DMS79 treated with DMSO at 0.1 percent for 48 hours (cell line): ENCODE results near the gene RAB6B.
"Not testable (repeated sequence)": the region's sequence is repeated elsewhere in the genome, so short reads cannot be mapped to it uniquely, and the experiment has no call there.

Source experiments
- DNase-seq: peaks from one replicate; lab custom pipeline; 2025; lab: John Stamatoyannopoulos, UW

RAB6B gene

DNA sequence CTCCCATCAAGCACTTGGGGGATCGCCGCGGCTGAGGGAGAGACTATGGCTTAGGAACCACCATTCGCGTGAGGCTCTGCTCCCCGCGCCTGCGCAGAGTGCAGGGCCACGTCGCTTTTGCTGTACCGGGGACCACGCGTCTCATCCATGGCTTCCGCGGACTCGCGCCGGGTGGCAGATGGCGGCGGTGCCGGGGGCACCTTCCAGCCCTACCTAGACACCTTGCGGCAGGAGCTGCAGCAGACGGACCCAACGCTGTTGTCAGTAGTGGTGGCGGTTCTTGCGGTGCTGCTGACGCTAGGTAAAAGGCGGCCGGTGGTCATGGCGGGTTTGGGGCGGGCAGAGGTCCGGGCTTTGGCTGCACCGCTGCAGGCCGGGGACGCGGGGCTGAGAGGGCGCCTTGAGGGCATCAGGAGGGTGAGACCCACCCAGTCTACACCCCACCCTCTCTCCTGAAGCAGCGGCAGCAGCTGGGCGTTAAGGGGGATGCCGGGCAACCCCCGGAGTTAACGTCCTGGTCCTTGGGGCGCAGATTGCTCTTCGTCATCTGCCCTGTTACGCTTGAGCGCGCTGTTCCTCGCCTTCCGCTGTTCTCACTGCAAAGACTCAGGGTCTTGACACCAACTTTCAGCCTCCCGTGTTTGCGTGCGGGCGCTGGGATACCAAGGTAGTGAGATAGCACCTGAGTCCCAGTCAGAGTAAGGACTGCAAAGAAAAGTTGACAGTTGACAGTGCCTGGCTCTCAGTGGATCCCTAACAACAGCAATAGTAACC is 89.8 kb downstream of the RAB6B start, which contains the start of gene SRPRB:
Gene SRPRB (plus strand): TSS at position 114 of the 774 bp plus-strand sequence. CDS start 34 bp downstream, at position 148.
- DNase-seq, result peak; percentile 89

DNA sequence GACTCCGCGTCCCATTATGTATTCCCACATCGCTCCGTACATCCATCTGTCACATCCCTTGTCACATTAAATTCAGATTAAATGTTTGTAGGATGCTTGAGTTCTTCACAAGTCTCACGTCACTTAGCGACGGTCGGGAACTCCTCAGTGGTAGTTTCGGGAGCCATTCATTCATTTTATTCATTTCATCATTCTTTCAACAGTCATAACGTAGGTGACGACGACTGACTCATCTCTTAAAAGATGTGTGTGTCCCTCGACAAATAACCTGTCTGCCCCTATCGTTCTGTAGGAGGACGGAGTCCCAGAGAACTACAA is 90.3 kb downstream of the RAB6B start:
- peak; percentile 70 for DNase-seq

DNA sequence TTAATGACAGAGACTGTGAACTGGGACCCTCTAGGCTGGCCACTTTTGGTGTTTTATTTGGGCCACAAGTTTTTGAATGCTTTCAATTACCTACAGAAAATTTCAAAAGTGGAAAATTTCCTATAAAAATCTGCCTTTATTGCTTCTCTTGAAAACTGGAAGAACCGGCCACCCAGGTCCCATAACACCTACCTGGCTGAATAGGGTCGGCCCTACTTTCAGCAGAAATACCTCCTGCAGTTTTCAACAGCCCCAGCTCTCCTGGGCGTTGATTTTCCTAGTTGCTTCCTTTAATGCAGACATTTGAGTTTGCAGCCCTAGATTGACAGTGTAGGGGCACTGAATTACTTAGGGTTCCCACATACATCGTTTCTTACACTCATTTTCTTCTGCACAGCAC is 90.8 kb downstream of the RAB6B start:
- no peak for DNase-seq

DNA sequence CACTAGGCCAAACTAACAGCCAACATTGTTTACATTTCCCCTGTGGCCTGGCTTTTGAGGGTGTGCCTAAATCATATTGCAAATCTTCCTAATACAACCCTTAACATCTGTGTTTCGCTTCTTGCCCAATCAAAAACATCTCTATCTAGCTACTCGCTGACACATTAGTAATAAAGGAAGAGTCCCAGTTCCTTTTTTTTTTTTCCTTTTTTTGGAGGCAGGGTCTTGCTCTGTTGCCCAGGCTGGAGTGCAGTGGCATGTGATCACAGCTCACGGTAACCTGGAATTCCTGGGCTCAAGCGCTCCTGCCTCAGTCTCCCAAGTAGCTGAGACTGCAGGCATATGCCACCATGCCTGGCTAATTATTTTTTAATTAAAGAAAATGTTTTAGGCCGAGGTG is 92.2 kb downstream of the RAB6B start:
- DNase-seq, result no peak

DNA sequence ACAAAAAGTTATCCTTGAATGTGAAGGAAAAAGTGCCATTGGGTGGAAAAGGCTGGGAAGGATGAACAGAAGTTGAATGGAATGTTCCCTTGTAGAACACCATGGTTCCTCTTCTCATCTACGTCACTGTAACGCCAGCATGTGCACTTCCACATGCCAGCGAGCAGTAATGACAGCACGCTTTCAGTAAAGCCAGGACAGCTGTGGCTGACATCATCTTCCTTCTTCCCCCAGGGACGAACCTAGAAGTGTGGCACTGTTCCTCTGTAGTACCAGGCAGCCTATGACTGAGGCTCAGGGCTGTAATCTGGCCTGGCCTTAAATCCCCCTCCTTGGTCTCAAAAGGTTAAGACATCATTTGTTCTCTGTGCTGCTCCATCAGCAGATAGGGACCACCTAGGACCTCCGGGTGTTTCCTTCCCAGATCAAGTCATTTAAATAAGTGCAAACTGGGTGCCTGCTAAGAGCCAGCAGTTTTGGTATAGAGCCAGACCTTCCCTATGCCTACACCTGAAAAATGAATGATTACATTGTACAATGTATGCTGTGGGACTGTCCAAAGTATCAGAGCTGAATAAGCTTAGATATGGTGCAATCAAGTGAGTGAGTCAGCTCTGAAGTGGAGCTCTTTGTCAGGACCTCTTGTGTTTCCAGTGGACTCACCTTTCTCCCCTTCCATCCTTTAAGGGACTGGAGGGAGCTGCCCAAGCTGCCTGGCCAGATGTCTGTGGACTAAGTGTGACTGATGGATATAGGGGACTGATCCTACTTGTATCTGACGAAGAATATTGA is 95.7 kb downstream of the RAB6B start:
- DNase-seq, result no peak

DNA sequence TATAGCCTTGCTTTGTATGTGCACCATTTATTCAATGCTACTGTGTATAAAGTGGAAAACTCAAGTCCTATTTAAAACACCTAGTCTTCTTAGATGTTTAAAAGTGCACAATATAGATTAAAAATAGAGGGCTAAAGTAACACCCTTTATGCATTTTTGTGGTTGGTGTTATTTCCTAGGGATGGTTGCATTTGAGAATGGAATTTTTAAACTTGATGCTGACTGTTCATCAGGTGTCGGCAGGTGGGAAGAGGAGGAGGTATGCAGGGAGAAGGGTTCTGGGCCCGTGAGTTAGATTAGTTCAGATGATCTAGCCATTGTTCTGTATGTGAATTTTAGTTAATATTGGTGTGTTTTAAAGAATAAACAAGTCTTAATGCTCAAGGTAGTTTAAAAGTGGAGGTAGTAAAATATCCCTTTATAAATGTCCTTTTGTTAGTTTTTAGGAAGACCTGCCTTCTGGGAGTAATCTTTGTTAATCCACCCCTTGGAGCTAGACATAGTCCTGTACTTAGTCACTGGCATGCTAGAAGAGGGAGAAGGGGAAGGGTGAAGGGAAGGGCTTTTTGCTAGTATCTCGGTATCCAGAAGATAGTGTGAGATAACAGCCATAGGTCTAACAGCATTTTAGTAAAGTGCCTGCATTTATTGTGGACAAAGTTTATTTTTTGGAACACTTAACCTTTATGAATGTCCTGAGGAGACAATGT is 98.1 kb downstream of the RAB6B start:
- DNase-seq, result no peak

DNA sequence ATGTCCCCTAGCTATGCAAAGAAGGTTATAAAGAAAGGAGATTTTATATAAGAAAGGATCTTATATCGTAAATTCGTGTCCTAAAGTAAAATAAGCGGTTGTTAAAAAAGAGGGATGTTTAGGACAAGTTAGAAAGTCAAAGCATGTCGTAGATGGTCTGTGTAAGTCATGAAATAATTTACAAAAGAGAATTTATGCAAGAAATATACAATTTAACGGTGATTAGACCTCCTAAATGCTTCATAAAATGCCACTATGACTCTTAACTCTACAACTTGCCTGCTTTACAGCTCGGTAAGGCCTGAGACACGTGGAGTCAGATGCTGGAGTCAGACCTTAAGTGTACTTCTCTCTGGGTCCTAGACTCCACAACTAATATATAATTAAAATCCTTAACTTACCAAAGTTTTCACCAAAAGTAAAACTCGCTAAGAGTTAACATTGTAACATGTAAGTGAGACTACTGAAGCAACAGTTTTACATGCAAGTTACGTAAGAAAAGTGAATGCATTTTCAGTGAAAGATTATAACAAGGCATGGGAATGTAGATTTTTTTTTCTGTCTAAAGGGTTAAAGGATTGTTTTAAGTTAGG is 103.4 kb downstream of the RAB6B start:
- DNase-seq, result no peak

DNA sequence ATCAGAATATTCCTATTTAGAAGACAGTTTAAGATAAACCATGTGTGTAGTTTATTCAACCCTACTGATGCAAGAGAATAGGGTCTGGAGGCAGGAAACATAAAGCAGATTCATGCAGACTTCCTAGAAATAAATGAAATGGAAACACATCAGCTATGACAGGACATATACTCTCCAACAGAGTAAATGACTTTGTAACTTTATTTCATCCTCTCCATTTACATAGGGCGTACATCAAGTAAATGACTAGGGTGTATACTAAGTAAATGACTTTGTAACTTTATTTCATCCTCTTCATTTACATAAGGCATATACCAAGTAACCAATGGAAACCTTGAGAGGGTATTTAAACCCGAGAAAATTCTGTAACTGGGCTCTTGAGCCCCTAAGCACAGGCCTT is 107.7 kb downstream of the RAB6B start:
- DNase-seq, result no peak

DNA sequence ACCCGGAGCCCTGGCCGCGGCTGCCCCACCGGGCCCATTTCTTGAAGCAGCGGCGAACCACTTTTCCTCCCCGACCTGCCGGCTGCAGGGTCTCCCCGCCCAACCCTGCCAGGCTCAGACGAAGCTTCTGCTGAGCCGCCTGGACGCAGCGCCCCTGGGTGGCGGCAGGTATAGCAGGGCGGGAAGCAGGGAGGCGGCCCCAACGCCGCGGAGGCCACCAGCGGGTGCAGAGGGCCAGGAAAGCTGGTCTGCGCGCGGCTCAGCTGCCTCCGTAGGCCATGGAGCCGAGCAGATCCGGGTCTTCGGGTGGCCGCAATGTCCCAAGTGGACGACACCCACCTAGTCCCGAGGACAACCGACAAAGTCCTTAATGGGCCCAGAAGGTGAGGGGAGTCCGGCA is 111.9 kb downstream of the RAB6B start:
- no peak for DNase-seq

DNA sequence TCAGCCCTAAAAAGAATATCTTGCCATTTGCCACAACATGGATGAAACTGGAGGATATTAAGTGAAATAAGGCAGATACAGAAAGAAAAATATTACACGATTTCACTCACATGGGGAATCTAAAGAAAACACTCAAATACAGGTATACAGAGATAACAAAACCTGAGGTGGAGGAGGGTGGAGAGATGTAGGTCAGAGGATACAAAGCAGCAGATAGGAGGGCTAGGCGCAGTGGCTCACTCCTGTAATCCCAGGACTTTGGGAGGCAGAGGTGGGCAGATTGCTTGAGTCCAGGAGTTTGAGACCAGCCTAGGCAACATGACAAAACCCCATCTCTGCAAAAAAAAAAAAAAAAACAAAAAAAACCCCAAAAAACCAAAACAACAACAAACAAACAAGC is 113.2 kb downstream of the RAB6B start:
- DNase-seq, result no peak

DNA sequence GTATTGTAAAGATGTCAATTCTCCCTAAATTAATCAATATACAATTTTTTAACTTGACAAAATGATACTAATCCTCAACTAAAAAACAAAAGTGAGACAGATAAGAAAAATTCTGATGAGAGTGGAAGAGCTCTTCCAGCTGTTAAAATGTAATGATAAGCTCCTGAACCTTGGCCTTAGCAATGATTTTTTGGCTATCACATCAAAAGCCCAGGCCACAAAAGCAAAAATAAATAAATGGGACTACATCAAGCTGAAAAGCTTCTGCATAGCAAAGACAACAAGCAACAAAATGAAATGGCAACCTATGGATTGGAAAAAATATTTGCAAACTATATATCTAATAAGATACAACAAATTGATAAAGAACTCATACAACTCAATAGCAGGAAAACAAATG is 114.1 kb downstream of the RAB6B start:
- no peak for DNase-seq

DNA sequence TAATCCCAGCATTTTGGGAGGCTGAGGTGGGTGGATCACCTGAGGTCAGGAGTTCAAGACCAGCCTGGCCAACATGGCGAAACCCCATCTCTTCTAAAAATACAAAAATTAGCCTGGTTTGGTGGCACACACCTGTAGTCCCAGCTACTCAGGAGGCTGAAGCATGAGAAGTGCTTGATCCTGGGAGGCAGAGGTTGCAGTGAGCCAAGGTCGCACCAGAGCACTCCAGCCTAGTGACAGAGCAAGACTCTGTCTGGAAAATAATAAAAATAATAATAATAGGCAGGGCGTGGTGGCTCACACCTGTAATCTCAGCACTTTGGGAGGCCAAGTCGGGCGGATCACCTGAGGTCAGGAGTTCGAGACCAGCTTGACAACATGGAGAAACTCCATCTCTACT is 114.9 kb downstream of the RAB6B start:
- not testable (repeated sequence) for DNase-seq

DNA sequence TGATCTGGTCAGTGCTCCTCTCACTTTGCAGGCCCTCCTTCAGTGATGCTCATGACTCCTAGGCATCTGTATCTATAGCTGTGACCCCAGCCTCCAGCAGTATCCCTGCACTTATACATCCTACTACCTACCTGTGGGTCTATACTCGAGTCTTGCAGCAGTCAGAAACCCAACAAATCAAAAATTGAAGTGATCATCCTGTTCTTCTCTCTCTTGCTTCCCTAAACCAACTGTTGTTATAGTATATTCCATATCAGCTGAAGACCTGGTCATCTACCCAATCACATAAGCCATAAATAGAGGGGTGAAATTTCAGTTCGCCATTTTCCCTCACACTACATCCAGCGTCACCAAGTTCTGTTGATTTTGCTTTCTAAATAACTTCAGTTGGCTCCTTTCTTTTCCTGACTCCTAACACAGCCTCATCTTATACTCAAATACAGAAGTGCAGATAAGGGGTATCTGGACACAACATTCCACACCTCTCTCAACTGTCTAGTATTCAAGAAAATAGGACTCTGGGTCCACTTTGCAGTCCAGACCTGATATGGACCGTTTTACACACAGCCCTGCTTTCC is 116.0 kb downstream of the RAB6B start:
- DNase-seq, result no peak

DNA sequence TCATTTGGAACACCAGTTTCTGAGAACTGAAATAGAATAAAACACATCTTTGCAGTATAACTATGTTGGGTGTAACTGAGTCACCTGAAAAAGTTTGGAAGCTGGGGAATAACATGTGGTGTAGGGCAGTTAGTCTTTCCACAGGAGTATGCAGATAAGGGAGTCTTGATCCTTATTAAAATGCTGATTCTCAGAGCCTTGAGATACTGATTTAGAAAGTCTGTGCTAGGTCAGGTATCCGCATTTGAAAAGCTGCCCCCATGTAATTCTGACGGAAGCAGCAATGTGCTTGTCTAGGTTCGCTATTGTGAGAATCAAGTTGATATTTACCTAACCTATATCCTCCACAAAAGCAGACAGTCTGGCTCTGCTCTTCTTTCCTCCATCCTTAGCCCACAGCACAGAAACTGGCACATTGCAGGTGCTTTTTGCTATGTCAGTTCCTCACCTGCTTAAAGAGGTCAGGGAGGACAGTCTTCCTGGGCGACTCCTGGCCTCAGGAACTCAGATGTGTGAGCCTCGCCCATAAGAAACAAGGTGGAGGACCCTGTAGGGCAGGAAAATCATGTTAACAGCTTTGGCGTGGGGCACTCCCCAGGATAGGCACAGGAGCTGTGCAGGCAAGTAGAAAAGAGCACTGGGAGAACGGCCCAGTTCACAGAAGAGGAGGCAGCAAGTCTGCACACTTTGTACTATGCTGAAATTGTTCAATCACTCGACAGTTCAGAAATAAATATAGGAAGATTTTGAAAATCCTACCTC is 117.7 kb downstream of the RAB6B start:
- DNase-seq, result no peak

DNA sequence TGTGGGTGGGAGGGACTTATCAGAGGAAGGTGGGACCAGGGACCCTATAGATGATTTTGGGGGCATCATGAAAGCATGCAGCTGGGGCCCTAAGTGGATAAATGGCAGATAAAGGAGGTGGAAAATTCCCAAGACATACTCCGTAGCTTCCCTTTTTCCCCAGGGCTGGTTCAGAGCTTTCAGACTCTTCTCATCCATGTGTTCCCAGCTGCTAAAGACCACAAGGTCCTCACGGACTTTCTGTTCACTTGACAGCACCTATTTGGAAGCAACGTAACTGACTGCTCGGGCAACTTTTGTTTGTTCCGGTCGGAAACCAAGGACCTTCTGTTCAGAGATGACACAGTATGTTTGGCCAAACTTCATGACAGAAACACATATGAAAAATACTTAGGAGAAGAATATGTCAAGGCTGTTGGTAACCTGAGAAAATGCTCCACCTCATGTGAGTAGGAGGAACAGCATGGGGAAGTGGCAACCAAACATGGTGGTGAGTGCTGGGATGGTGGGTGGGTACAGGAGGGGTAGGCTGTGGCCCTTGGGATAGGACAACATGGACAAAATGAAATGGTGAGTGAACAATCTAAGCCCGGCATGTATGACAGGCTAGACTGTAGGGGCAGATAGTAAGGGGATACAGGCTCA is 118.8 kb downstream of the RAB6B start:
- DNase-seq, result no peak

DNA sequence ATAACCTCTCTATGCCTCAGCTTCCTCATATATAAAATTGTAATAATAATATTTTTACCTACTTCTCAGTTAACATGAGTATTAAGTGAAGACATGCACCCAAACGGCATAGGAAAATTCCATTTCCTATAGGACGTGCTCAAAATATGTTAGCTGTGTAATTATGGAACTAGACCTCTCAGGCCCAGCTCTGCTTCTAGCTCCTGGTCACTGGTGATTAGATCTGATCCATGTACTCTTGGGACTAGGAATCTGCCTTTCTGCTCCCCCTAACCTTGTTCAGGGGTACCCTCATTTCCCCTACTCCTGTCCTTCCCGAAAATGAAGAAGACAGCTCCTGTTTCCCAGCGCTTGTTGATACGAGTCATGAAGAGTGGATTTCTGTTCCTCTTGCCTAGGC is 119.8 kb downstream of the RAB6B start:
- no peak for DNase-seq

DNA sequence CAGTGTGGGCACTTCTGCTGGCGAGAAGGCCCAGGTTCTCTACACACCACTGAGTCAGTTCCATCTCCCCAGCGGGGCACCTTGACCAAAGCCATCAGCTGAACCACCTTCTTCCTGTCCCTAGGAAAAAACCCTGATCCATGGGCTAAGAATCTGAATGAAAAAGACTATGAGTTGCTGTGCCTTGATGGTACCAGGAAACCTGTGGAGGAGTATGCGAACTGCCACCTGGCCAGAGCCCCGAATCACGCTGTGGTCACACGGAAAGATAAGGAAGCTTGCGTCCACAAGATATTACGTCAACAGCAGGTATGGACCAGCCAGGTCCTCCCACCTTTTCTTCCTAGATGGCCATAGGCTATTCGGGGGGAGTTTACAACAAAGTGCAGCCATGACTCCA is 120.4 kb downstream of the RAB6B start:
- DNase-seq, result no peak
